ENCODE results near the gene SSR1. TPM values are rescaled to one million over a fixed set of nuclear protein-coding genes. Genes with fewer than 3 reads are reported as not detected.
A peak's percentile ranks its signal among the peaks of the same experiment; 100 is the strongest.
"Not testable (repeated sequence)": the region's sequence is repeated elsewhere in the genome, so short reads cannot be mapped to it uniquely, and the experiment has no call there.

SSR1 gene
- total RNA-seq, 2 experiments from 2014 or later = 31.6 to 138 TPM

GRCh38 chr6:7276199-7276524, 36.8 kb downstream of the SSR1 start:
- H3K27ac ChIP-seq (ENCODE audit: low read depth, low read length, poor library complexity, severe bottlenecking) = no peak overlapping the region
- intact Hi-C loops (cut with micrococcal nuclease; ENCODE audit: unreplicated experiment) = loop anchor here (1.0 kb wide), 2 partner anchors 62 to 339 kb away; no protein-coding TSS in a partner anchor
- DNase-seq (ENCODE audit: low spot score) = no peak
- H3K79me2 ChIP-seq (ENCODE audit: insufficient read depth, low read depth, low read length) = no peaks in the 10 kb centered on the region
- no peak overlapping the region for H3K4me2 ChIP-seq (ENCODE audit: low read length)
- H3K4me1 ChIP-seq (ENCODE audit: insufficient read depth, low read length, poor library complexity, severe bottlenecking) = peaks cover 26% of the 10 kb centered on the region
- no peaks in the 10 kb centered on the region for H4K20me1 ChIP-seq (ENCODE audit: insufficient read depth, low read length)
- TF ChIP-seq CTCF (conservative IDR thresholded peaks at IDR 0.05; ENCODE audit: low read length) (0 out of 2 replicates have a peak, but pooled peaks have one; percentile 1), EZH2phosphoT487 (IDR thresholded peaks at IDR 0.05; ENCODE audit: borderline replicate concordance, low read depth, low read length) (no peak)
- H3K4me3 ChIP-seq (ENCODE audit: low read depth, low read length, poor library complexity, severe bottlenecking) = no peak overlapping the region
- no TSS peak for BruUV-seq (replicated peaks)
- H3K9me3 ChIP-seq (ENCODE audit: low read length) = no peaks in the 10 kb centered on the region
- H2AFZ ChIP-seq (ENCODE audit: low read length) = no peak overlapping the region
- CTCF ChIA-PET (ENCODE audit: unreplicated experiment) = no interaction called here
- POLR2A ChIA-PET = interaction anchor here (1.5 kb wide), 1 partner anchor 37 kb away, joined by 4 read pairs; the partner anchor contains the start of gene SSR1
- no peaks in the 10 kb centered on the region for H3K9me2 ChIP-seq (ENCODE audit: insufficient read depth, low read length)
- H3K36me3 ChIP-seq (ENCODE audit: insufficient read depth, low read length) = no peaks in the 10 kb centered on the region

- H3K79me2 ChIP-seq (ENCODE audit: insufficient read depth, low read depth, low read length); DNase-seq (ENCODE audit: low spot score); H3K36me3 ChIP-seq (ENCODE audit: insufficient read depth, low read length); BruUV-seq (replicated peaks); H3K27ac ChIP-seq (ENCODE audit: low read depth, low read length, poor library complexity, severe bottlenecking); H3K9me3 ChIP-seq (ENCODE audit: low read length); H4K20me1 ChIP-seq (ENCODE audit: insufficient read depth, low read length); H3K4me2 ChIP-seq (ENCODE audit: low read length); H3K4me3 ChIP-seq (ENCODE audit: low read depth, low read length, poor library complexity, severe bottlenecking); H2AFZ ChIP-seq (ENCODE audit: low read length); H3K9me2 ChIP-seq (ENCODE audit: insufficient read depth, low read length); intact Hi-C loops (cut with micrococcal nuclease; ENCODE audit: unreplicated experiment); CTCF ChIA-PET (ENCODE audit: unreplicated experiment): not testable (repeated sequence)
- POLR2A ChIA-PET = interaction anchor here (0.7 to 1.1 kb wide), 4 partner anchors 9 to 116 kb away, joined by 3 to 6 read pairs (median 4); no protein-coding TSS in a partner anchor
- H3K4me1 ChIP-seq (ENCODE audit: insufficient read depth, low read length, poor library complexity, severe bottlenecking) = peaks cover 26% of the 10 kb centered on the region
Measured at GRCh38 chr6:7274525-7274924, 38.5 kb downstream of the SSR1 start.

- H3K4me3 ChIP-seq (ENCODE audit: low read depth, low read length, poor library complexity, severe bottlenecking) = no peak overlapping the region
- H2AFZ ChIP-seq (ENCODE audit: low read length) = no peak overlapping the region
- no peak overlapping the region for H3K27ac ChIP-seq (ENCODE audit: low read depth, low read length, poor library complexity, severe bottlenecking)
- POLR2A ChIA-PET = interaction anchor here (0.6 to 1.0 kb wide), 2 partner anchors 10 to 598 kb away, joined by 3 to 4 read pairs; no protein-coding TSS in a partner anchor
- TF ChIP-seq EZH2phosphoT487 (IDR thresholded peaks at IDR 0.05; ENCODE audit: borderline replicate concordance, low read depth, low read length) = no peak
- TF ChIP-seq CTCF (conservative IDR thresholded peaks at IDR 0.05; ENCODE audit: low read length) = no peak
- intact Hi-C loops (cut with micrococcal nuclease; ENCODE audit: unreplicated experiment) = no loop called here
- H3K4me1 ChIP-seq (ENCODE audit: insufficient read depth, low read length, poor library complexity, severe bottlenecking) = peaks cover 23% of the 10 kb centered on the region
- DNase-seq (ENCODE audit: low spot score) = no peak
- CTCF ChIA-PET (ENCODE audit: unreplicated experiment) = no interaction called here
- H3K9me3 ChIP-seq (ENCODE audit: low read length) = no peaks in the 10 kb centered on the region
- no peaks in the 10 kb centered on the region for H3K79me2 ChIP-seq (ENCODE audit: insufficient read depth, low read depth, low read length)
- no peaks in the 10 kb centered on the region for H3K36me3 ChIP-seq (ENCODE audit: insufficient read depth, low read length)
- H3K4me2 ChIP-seq (ENCODE audit: low read length) = no peak overlapping the region
- H3K9me2 ChIP-seq (ENCODE audit: insufficient read depth, low read length) = no peaks in the 10 kb centered on the region
- BruUV-seq (replicated peaks) = no TSS peak
- no peaks in the 10 kb centered on the region for H4K20me1 ChIP-seq (ENCODE audit: insufficient read depth, low read length)
Measured at GRCh38 chr6:7273709-7274108, 39.3 kb downstream of the SSR1 start.

All from OCI-LY7 (cell line).